OCI-M1 (cell line): ENCODE measurements around the gene GDPGP1.
"Not testable (repeated sequence)": the region's sequence is repeated elsewhere in the genome, so short reads cannot be mapped to it uniquely, and the experiment has no call there.

Experiments used
- DNase-seq: peaks from one replicate; lab custom pipeline; 2025; lab: John Stamatoyannopoulos, UW

GDPGP1 gene

GRCh38 chr15:90261811-90262210, 27.8 kb downstream of the GDPGP1 start:
- DNase-seq: no peak

DNA sequence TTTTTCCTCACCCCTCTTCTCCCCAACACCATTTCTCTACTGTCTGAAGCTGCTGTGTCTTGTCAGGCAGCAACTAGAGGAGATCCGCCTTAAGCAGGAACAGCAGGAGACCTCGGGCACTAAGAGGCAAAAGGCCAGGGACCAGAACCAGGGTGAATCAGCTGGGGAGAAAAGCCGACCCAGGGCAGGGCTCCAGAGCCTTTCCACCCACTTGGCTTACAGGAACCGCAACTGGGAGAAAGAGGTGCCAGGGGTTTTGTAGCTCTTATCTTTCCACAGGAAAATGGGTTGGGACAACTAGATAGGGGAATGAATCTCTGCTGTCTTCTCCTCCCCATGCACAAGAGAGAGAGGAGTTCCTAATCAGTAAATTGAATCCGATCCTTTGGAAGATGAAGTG, 28.4 kb downstream of the GDPGP1 start:
- no peak for DNase-seq

- no peak for DNase-seq
Observed at GRCh38 chr15:90264671-90265070, 30.7 kb downstream of the GDPGP1 start.

DNA sequence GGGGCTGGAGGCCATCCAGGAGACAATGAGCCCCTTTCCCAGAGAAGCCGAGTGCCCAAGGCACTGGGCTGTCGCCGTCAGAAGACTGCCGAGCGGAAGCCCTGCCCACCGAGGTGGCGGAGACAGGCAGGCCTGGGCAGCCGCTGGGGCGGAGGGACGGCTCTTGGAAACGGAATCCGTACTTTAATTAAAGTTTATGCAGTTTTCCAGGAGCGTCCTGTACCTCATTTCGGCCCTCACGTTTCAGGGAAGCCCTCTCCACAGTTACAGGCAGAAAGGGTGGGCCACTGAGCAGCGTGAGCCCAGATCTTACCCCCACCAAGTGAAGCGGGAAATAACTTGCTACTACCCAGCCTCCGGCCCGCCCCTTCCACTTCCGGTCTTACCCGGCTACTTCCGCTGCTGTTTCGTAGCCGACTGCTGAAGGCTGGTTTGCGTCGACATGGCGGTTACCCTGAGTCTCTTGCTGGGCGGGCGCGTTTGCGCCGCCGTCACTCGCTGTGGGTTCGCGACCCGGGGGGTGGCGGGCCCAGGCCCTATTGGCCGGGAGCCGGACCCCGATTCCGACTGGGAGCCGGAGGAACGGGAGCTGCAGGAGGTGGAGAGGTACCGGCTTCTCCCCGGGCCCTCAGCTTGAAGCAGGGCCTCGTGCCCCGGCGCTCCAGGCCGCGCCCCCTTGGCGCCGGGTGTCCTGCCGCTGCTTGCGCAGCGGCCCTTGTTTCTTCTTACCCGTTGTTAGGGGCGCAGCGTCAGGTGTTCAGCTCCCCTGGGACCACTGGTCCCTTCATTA, 31.5 kb downstream of the GDPGP1 start, which contains the start of gene NGRN:
Gene NGRN, plus strand, starts transcription at position 402 of the 790 bp plus-strand sequence. Its CDS starts 41 bp downstream, at position 443.
- DNase-seq: peak; percentile 94

DNA sequence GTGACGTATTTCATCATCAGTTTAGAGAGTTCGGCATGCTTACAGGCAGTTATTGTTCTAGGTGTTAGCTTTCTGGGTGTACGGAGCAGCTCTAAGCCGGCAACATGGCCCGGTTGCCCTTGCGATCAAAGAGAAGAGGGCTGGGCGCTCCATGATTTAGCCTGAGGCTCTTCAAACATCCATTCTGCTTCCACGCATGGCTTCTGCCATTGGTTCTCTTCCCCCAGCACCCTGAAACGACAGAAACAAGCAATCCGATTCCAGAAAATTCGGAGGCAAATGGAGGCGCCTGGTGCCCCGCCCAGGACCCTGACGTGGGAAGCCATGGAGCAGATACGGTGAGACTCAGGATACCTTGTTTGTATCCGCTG, 32.0 kb downstream of the GDPGP1 start:
- peak; percentile 72 for DNase-seq

- peak; percentile 48 for DNase-seq
Observed at GRCh38 chr15:90266485-90266884, 32.5 kb downstream of the GDPGP1 start.

- DNase-seq: no peak
Observed at GRCh38 chr15:90268415-90268814, 34.4 kb downstream of the GDPGP1 start.

- no peak for DNase-seq
Observed at GRCh38 chr15:90270502-90271150, 36.6 kb downstream of the GDPGP1 start.

GRCh38 chr15:90271459-90272166, 37.6 kb downstream of the GDPGP1 start:
- no peak for DNase-seq

DNA sequence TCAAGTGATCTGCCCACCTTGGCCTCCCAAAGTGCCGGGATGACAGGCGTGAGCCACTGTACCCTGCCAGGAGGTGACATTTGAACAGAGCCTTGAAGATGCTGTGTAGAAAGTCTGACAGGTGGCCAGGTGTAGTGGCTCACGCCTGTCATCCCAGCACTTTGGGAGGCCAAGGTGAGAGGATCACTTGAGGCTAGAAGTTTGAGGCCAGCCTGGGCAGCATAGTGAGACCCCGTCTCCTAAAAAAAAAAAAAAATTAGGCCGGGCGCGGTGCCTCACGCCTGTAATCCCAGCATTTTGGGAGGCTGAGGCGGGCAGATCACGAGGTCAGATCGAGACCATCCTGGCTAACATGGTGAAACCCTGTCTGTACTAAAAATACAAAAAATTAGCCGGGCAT, 44.5 kb downstream of the GDPGP1 start:
- DNase-seq: not testable (repeated sequence)

GRCh38 chr15:90280743-90281142, 46.7 kb downstream of the GDPGP1 start:
- not testable (repeated sequence) for DNase-seq

- DNase-seq: not testable (repeated sequence)
Observed at GRCh38 chr15:90281637-90282036, 47.6 kb downstream of the GDPGP1 start.

- DNase-seq: peak; percentile 71
Observed at GRCh38 chr15:90286678-90287077, 52.7 kb downstream of the GDPGP1 start.

DNA sequence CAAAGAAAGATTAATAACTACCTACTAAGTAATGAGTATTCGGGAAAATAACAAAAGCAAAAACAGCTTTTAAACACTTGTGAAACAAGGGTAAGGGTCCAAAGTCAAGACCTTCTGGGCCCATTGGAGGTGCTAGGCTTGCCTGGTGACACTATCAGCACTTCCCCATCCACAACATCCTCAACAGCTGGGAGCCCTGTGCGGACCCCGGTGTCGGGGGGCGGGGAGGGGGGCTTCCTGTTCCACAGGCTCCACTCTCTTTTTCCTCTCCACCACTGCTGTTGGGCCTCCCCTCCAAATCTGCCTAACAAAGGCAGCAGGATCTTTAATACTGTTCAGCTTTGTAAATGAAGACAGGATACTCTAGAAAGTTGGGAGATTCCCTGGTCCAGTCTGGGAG, 53.1 kb downstream of the GDPGP1 start:
- DNase-seq: no peak

DNA sequence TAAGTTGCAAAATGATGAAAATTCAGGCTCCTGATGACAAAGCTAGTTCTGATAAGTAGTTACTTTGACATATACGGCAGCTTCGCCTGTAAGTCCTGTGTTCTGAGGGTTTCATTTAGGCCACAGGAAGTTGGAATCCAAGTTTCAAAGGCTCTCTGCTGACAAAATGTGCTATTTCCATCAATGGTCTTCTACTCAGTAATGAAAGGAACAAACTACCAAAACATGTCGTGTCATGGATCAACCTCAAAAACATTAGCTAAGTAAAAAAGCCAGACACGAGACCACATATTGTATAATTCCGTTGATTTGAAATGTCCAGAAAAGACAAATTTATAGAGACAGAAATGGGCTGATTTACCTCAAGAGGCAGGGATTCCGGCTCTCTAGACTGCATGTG, 53.9 kb downstream of the GDPGP1 start:
- no peak for DNase-seq

DNA sequence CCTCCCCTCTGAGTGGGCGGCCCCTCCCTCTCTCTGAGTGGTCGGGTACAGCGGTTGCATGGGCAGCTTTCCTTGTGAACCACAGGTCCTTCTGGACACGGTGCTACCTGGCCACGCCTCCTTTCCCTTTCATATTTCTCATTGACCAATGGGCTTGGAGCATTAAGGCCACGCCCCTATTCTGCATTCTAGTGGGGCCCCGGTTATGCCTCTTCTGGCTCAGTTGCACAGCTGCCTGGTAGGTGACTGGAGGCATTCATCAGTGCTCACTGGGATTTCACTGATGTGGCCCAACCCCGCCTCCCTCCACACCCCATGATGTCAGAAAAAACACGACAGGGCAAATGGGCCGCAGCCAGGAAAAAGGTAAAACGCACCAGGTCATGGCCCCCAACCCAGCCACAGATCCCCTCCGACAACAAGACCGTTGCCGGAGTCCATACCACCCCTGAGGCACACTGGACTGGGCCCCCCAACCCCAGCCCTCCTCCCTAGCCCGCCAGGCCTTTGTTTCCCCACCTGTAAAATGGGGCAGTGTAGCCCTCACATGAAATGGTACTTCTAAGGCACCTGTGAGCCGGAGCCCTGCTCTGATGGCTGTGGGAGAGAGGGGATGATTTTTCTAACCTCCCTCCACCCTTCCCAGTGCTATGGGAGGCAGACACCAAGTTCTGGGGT, 57.8 kb downstream of the GDPGP1 start:
- peak; percentile 50 for DNase-seq

DNA sequence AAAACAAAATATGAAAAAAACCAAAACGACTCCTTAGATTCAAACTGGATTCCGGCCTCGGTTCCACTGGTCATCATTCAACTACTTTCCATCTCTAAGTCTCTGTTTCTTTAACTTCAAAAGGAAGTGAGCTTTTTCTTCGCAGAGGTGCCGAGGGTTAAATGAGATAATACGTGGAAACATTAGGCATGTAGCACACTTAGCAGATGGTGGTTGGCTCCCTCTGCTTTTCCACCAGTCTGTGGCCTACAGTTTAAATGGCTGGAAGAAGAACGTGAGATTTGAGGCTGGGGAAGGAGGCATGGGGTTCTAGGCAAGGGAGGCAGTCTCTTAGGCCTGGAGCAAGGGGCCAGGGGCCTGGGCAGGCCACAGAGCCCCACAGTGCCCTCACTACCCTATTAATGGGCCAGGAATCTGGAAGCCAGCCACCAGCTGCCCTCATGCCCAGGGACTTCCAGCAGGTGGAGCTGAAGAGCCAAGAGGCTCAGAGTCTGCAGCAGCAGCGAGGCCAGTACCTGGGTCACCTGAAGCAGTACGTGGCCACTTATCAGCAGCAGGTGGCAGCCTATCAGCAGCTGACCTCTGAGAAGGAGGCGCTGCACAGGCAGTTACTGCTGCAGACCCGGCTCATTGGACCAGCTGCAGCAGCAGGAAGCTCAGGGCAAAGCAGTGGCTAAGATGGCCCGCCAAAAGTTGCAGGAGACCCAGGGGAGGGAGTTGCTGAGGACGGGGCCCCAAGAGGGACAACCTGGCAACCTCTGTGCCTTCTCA, 59.2 kb downstream of the GDPGP1 start:
- peak; percentile 83 for DNase-seq

- DNase-seq: no peak
Observed at GRCh38 chr15:90294159-90294558, 60.1 kb downstream of the GDPGP1 start.

- no peak for DNase-seq
Observed at GRCh38 chr15:90294601-90295269, 60.7 kb downstream of the GDPGP1 start.

- no peak for DNase-seq
Observed at GRCh38 chr15:90295270-90295648, 61.2 kb downstream of the GDPGP1 start.
